Measurements from ENCODE around the gene GRIP2.

Gene GRIP2

DNA sequence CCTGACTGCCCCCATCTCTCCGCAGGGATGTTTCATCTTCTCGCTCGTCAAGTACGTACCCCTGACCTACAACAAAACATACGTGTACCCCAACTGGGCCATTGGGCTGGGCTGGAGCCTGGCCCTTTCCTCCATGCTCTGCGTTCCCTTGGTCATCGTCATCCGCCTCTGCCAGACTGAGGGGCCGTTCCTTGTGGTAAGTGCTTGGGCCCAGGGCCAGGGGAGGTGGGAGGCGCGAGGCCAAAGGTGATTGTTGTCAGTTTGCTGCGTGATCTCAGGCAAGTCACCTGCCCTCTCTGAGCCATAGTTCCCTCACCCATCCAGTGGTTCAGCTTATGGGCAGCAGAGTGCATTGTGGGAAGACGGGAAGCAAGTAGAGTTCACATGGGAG lies 58.5 kb downstream of the GRIP2 start:
- no peak for DNase-seq

DNA sequence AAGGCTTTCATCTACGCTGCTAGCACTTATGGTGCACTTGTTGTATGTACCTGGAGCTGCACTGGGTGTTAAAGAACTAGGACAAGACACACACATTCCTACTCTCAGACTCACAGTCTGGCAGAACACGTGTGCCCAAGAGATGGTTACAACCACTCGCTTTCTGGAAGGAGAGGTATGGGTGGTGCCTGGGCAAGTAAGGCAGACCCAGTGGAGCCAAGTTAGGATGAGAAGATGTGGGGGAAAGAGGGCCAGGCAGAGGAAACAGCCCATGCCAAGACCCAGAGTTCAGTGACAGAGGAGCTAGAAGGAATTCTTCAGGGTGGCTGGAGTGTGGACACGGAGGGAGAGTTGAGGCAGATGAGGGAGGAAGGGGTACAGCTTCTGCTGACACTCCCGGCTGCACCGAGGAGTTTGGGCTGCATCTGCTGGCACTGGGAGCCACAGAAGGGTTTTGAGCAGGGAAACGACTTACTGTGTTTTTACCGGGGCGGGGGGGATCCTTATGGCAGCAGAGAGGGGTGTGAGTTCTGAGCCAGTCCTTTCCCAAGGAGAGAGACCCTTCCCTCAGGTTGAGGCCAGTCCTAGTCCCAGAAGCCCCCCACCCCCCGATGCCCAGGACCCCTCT lies 59.0 kb downstream of the GRIP2 start:
- DNase-seq: no peak

DNA sequence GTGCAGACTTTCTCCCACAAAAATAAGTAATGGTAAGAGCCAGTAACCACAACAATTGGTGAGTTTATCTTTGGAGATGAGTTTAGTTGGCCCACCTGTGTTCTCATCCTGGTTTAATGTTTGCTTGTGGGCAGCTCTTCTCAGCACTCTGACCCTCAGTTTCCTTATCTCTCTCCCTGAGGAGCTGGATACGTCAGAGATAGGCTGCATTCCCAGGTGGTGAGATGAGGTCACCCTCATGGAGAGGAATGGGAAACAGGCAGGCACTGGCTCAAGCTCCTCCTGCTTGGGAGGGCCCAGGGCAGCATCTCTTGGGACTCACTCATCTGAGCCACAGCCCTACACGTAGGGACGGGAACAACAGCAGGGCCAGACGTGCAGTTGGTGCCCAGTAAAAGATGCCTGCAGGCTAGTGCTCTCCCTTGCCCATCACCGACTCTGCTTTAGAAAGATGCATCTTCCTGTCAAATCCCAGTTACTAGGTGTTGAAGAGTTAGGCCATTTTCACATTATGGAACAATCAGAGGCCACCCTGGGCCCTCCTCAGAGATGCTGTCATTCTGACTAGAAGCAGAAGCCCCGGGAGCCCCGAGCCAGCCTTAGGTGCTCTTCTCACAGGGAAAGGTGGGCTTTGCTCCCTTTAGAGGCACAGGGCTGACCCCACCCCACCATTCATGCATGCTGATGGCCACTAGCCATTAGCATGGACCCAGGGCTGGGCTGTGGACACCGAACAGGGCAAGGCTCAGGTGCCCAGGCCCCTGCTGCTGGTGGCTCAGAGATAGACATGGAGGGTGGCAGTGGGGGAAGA lies 59.7 kb downstream of the GRIP2 start:
- no peak for DNase-seq

GRCh38 chr3:14479591-14479990 lies 60.6 kb downstream of the GRIP2 start:
- DNase-seq: no peak

- DNase-seq: no peak
Observed at GRCh38 chr3:14478956-14479550, 61.1 kb downstream of the GRIP2 start.

DNA sequence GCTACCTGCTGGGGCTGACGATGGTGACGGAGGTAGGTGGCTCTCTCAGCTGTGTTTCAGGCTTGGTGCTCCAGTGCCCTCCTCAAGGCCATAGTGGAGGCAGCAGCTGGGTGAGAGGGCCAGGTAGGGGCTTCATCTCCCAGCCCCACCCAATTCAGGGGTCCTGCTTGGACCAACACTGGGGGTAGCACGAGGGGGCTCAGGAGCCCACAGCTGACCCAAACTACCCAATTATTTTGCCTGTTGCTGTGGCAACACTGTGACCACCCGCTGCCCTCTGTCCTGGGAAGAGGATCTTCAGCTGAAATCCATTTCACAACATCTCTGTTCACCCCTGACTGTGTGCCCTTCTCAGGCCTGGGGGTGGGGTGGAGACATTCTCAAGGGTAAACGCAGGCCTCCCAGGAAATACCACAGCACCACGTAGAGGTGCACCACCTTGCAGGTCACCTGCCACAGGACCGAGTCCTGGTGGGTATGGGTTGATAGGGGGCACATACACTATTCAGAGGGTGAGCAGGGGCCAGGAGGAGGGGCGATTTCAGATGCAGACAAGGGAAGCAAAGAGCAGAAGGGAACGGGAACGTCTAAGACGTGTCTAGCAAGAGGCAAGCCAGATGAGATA lies 62.7 kb downstream of the GRIP2 start:
- no peak for DNase-seq

- no peak for DNase-seq
Observed at GRCh38 chr3:14476583-14477265, 63.4 kb downstream of the GRIP2 start.

DNA sequence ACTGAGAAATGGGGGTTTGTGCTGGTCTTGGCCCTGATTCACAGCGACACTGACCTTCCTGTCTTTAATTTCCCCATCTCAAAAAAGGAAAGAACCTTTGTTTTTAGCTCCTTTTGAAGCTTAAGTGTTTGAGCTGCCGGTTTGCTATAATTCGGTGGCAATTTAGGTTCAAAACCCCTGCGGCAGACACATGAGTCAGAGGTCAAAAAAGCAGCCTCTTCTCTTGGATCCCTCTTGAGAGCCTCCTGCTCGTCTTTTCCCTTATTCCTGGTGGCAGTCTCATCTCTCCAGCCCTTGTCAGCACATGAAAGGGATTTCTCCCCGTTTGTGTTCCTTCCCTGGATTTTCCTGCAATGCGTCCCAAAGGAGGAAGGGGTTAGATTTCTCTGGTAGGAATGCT lies 64.5 kb downstream of the GRIP2 start:
- DNase-seq: no peak

- DNase-seq: no peak
Observed at GRCh38 chr3:14474363-14475081, 65.6 kb downstream of the GRIP2 start.

GRCh38 chr3:14473411-14473891 lies 66.7 kb downstream of the GRIP2 start:
- no peak for DNase-seq

DNA sequence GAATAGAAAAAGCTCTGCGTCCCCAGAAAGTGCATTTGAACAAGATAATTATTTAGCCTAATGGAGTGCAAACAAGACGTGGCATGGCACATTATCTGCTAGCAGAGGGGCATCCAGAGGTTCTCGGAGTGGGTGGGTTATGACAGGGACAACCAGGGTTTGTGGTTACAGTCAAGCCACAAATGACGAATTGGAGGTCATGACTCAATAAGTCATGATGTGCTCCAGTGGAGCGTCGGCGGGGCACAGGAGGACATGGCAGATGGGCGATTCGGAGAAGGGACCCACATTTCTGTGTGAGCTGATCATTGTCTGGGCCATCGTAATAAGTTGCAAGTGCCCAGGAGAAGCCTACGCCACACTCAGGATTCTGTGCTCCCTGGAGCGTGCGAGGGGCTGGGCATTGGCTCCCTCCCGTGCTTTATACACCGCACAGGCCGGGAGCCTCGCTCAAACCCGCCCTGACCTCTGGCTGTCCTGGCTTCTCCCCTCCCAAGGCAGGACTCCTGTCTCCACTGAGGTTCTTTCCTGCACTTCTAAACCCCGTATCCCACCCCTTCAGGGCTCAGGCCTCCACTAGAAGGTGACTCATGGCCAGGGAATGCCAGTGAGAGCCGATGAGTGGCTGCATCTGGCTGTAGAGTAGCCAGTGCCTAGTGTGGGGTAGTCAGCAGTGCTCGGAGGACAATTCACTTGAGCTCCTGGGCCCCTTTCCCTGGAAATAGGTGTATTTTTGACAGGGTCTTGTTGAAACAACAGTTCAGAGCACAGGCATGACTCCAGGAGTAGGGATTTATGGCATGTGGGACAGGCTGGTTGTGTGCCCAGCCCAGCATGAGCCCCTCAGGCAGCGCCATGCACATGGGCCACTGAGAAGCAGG lies 67.4 kb downstream of the GRIP2 start:
- DNase-seq: no peak

- no peak for DNase-seq
Observed at GRCh38 chr3:14471690-14472089, 68.5 kb downstream of the GRIP2 start.

GRCh38 chr3:14471016-14471415 lies 69.1 kb downstream of the GRIP2 start:
- DNase-seq: no peak

- no peak for DNase-seq
Observed at GRCh38 chr3:14470461-14470860, 69.7 kb downstream of the GRIP2 start.

DNA sequence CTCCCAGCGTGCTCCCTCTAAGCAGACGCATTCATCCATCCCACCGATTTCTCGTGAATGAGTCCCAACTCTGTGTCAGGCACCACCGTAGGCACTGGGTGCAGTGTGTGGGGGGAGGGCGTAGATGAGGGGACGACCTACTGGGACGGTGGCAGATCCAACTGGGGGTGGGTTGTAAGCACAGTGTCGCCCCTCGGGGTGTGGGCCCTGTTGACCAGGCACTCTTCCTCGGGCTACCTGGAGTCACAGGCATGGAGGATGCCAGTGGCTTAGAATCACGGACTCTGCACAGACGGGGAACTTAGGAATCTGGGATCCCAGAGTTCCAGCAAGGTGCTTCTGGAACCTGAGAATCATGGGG lies 71.5 kb downstream of the GRIP2 start:
- no peak for DNase-seq

DNA sequence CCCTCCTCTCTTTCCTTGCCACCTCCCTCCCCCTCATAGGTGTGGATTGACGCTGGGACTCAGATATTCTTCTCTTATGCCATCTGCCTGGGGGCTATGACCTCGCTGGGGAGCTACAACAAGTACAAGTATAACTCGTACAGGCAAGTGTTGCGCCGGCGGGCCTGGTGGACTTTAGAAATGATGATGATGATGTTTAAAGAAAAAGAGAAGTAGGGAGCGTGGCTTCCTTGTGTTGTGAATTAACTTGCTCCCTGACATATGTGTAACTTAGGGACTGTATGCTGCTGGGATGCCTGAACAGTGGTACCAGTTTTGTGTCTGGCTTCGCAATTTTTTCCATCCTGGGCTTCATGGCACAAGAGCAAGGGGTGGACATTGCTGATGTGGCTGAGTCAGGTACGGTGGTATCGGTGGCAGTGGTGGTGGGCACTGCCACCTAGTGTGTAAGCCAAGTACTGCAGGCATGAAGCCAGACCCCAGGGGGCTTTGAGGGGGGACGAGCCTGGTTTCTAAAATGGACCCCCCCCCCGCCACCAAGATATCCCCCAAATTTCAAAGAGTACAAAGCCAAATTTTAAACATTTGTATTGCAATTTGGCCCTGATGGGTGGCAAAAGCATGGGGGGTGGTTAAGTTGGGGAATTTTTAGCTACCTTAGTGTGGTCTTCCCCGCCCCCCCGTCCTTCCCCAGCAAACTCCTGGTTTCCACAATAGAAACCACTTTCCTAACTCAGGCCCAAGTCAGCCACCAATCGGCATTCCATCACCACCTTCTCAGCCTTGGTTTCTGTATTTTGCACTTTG lies 72.1 kb downstream of the GRIP2 start:
- DNase-seq: no peak

DNA sequence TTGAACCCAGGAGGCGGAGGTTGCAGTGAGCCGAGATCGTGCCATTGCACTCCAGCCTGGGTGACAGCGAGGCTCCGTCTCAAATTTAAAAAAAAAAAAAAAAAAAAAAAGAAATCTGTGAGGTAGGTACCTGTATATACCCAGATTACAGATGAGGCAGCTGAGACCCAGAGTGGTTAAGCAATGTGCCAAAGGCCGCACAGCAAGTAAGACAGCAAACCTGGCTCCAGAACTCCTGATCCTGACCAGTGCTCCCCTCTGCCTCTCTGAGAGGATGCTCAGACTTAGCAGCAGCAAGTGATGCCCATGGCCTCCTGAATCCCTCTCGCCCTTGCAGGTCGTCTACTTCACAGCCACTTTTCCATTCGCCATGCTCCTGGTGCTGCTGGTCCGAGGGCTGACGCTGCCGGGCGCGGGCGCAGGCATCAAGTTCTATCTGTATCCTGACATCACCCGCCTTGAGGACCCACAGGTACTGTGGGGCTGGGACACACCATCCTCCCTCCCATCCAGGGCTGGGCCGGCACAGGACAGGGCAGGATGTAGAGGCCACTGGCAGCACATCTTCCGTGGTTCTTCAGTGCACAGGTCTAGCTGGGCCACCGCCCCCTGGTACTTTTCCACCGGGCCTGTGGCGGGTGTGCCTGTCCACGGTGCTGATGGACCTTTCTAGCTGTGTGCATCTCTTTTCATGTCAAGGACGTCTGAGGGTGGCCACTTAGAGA lies 73.8 kb downstream of the GRIP2 start:
- no peak for DNase-seq

GRCh38 chr3:14465425-14465824 lies 74.7 kb downstream of the GRIP2 start:
- no peak for DNase-seq

GRCh38 chr3:14464521-14464920 lies 75.6 kb downstream of the GRIP2 start:
- DNase-seq: no peak

DNA sequence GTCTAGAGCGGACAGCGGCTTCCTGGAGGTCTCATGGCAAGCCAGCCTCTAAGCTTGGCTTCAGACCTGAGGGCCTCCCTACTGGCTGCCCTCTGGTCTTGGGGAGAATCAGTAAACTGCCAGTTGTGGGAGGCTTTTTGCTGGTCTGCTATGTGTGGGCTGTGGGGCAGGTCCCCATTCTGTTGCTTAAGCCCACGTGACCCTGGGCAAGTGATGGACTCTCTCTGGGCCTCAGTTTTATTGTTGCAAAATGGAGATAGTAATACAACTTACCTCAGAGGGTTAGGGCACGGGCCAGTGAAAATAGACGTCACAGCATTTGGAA lies 76.0 kb downstream of the GRIP2 start:
- no peak for DNase-seq

All from NCI-H1436 (cell line).